B cell (primary cell): ENCODE results near the gene LRAT.

Experiments
- EZH2 ChIP-seq: IDR thresholded peaks from 2 replicates; pipeline ENCODE4 v1.6.1; 2012; ENCODE audit warnings: borderline replicate concordance, low read depth, mild to moderate bottlenecking, moderate library complexity, low read length; ENCODE audit not compliant: insufficient read depth, poor library complexity, severe bottlenecking
- TF ChIP-seq, protein P1 (sequence below): fragments of 200-600 bp; IDR thresholded peaks from one replicate; pipeline ENCODE4 v1.8.0; 2022; ENCODE audit warnings: antibody characterized with exemption, mild to moderate bottlenecking

- TF ChIP-seq, protein P1, sequence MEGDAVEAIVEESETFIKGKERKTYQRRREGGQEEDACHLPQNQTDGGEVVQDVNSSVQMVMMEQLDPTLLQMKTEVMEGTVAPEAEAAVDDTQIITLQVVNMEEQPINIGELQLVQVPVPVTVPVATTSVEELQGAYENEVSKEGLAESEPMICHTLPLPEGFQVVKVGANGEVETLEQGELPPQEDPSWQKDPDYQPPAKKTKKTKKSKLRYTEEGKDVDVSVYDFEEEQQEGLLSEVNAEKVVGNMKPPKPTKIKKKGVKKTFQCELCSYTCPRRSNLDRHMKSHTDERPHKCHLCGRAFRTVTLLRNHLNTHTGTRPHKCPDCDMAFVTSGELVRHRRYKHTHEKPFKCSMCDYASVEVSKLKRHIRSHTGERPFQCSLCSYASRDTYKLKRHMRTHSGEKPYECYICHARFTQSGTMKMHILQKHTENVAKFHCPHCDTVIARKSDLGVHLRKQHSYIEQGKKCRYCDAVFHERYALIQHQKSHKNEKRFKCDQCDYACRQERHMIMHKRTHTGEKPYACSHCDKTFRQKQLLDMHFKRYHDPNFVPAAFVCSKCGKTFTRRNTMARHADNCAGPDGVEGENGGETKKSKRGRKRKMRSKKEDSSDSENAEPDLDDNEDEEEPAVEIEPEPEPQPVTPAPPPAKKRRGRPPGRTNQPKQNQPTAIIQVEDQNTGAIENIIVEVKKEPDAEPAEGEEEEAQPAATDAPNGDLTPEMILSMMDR = no peak
- TF ChIP-seq EZH2 = no peak
Observed at GRCh38 chr4:154779362-154779947, 35.7 kb downstream of the LRAT start.
